Spleen (tissue), 11 donors: ENCODE results near the gene ABCC10. TPM values are rescaled to one million over a fixed set of nuclear protein-coding genes. Genes with fewer than 3 reads are reported as not detected.

ENCODE experiments used
- DNase-seq: peaks from one replicate; pipeline ENCODE4 v3.0.0-alpha.2; 2020
- H3K27ac ChIP-seq, 8 donors: fragments of 200-600 bp; sonication (generic) in 7 of 8; 1 replicate in 4 of 8; 2 replicates in 4 of 8; pipeline versions ENCODE4 v1.5.0 to v1.8.0; 2016 to 2021; ENCODE audit warnings: inconsistent platforms in 4 of 8, mild to moderate bottlenecking in 4 of 8, moderate library complexity in 1 of 8
- H3K27me3 ChIP-seq, 7 donors: fragments of 200-600 bp; sonication (generic) in 6 of 7; replicated peaks in 1 of 7; 1 replicate in 4 of 7; 2 replicates in 3 of 7; pipeline versions ENCODE4 v1.5.0 to v1.8.0; 2016 to 2021; ENCODE audit warnings: inconsistent platforms in 3 of 7, mild to moderate bottlenecking in 1 of 7
- H3K36me3 ChIP-seq, 6 donors: fragments of 200-600 bp; sonication (generic) in 5 of 6; 1 replicate in 4 of 6; 2 replicates in 2 of 6; pipeline versions ENCODE4 v1.5.0 to v1.8.0; 2016 to 2021; ENCODE audit warnings: inconsistent platforms in 2 of 6
- H3K4me1 ChIP-seq, 6 donors: fragments of 200-600 bp; sonication (generic) in 5 of 6; 1 replicate in 3 of 6; 2 replicates in 3 of 6; pipeline versions ENCODE4 v1.5.0 to v1.8.0; 2016 to 2021; ENCODE audit warnings: inconsistent platforms in 3 of 6
- H3K4me3 ChIP-seq, 8 donors: fragments of 200-600 bp; sonication (generic) in 7 of 8; 1 replicate in 4 of 8; 2 replicates in 4 of 8; pipeline versions ENCODE4 v1.5.0 to v1.8.0; 2016 to 2021; ENCODE audit warnings: inconsistent platforms in 4 of 8, mild to moderate bottlenecking in 4 of 8, moderate library complexity in 2 of 8
- H3K9me3 ChIP-seq, 8 donors: fragments of 200-600 bp; sonication (generic) in 7 of 8; 1 replicate in 4 of 8; 2 replicates in 4 of 8; pipeline versions ENCODE4 v1.5.0 to v1.8.0; 2016 to 2021; ENCODE audit warnings: inconsistent platforms in 4 of 8
- CTCF ChIP-seq, 11 experiments: fragments of 200-600 bp in 7 of 11; fragments of 450-650 bp in 4 of 11; sonication (generic) in 4 of 11; IDR thresholded peaks in 8 of 11; conservative IDR thresholded peaks in 3 of 11; 1 replicate in 7 of 11; 2 replicates in 4 of 11; pipeline versions ENCODE4 v1.4.0 to v1.8.0; 2016 to 2021; ENCODE audit warnings: antibody characterized with exemption in 11 of 11, inconsistent platforms in 4 of 11, mild to moderate bottlenecking in 1 of 11
- POLR2A ChIP-seq, 3 donors: fragments of 450-650 bp; IDR thresholded peaks; one replicate each; pipeline ENCODE4 v1.5.1; 2017; ENCODE audit warnings: antibody characterized with exemption in 3 of 3, mild to moderate bottlenecking in 1 of 3
- POLR2AphosphoS5 ChIP-seq, 3 donors: sonication (generic); formaldehyde crosslinking; IDR thresholded peaks; one replicate each; pipeline ENCODE4 v1.5.1; 2017; ENCODE audit warnings: antibody characterized with exemption in 3 of 3
- WGBS, 5 donors: extraction: QIAGEN DNeasy Blood & Tissue Kit in 3 of 5; methylation state at CpG; one replicate each; pipeline versions ENCODE4 v1.1.5 to v1.1.7; 2013 to 2018; 5-methylcytosine and 5-hydroxymethylcytosine counted together
- intact Hi-C: fragments of 100-400 bp; cut with DNase I; formaldehyde crosslinking; loops from one replicate; pipeline ENCODE4 v1.15.0; 2023; ENCODE audit warnings: low total_unique reads
- polyA plus RNA-seq, 3 donors: library from polyadenylated mRNA; stranded (reverse); fragments of 200-250 nt; gene quantifications; one replicate each; pipeline ENCODE4 v1.2.1, GENCODE V29; 2013
- total RNA-seq, 7 donors: library from RNA; depleted of rRNA in 3 of 7; stranded (reverse); fragments of >200 nt in 3 of 7; fragmentation: NEBNext Ultra II Directional in 4 of 7; extraction: Animal tissue kit (Norgen Biotek cat#: 25700) in 4 of 7; gene quantifications; one replicate each; pipeline versions ENCODE4 v1.1.0 to v1.2.1, GENCODE V29; 2016 to 2021
- donor health status: healthy with polysubstance abuse.
- donor health status: DM: no; HTN: no; CAD: no; lungs with moderate emphysema.
- donor health status: DM: no; HTN: no; CAD: no.
- donor health status: Bipolar disorder and iron deficiency.
- donor health status: healthy.
- donor health status: DM: no; HTN: no; CAD: no.
- donor health status: DM: yes; HTN: yes; CAD: no.

The ABCC10 gene
- total and polyA plus RNA-seq, 10 donors: 13.1 to 52.6 (median 31.6) TPM

- peaks cover 3 to 35% (median 20%) of the 10 kb centered on the region in 6 donors for H3K4me1 ChIP-seq
- peaks cover 0 to 31% (median 0%) of the 10 kb centered on the region in 7 donors for H3K27me3 ChIP-seq
- intact Hi-C loops: no loop called here
- no peak overlapping the region for H3K27ac ChIP-seq
- no peaks in the 10 kb centered on the region for H3K36me3 ChIP-seq
- TF ChIP-seq POLR2A (IDR thresholded peaks at IDR 0.05): no peak
- TF ChIP-seq POLR2AphosphoS5 (IDR thresholded peaks at IDR 0.05): no peak
- TF ChIP-seq CTCF (IDR thresholded peaks at IDR 0.05 in 8 of 11, conservative IDR thresholded peaks at IDR 0.05 in 3 of 11): no peak
- 53 to 68% (median 66%) methylated on average over 4 of the region's 4 CpGs for WGBS, 5 donors
- no peaks in the 10 kb centered on the region for H3K9me3 ChIP-seq
- DNase-seq: no peak
- no peak overlapping the region for H3K4me3 ChIP-seq
Measured at GRCh38 chr6:43395776-43396175, 31.6 kb upstream of the ABCC10 start.

GRCh38 chr6:43396408-43397149 lies 30.8 kb upstream of the ABCC10 start:
- no peak overlapping the region for H3K4me3 ChIP-seq
- no peak for TF ChIP-seq POLR2A (IDR thresholded peaks at IDR 0.05)
- no peak for TF ChIP-seq CTCF (IDR thresholded peaks at IDR 0.05 in 8 of 11, conservative IDR thresholded peaks at IDR 0.05 in 3 of 11)
- no peak for TF ChIP-seq POLR2AphosphoS5 (IDR thresholded peaks at IDR 0.05)
- no peaks in the 10 kb centered on the region for H3K36me3 ChIP-seq
- intact Hi-C loops: no loop called here
- H3K9me3 ChIP-seq: no peaks in the 10 kb centered on the region
- H3K27me3 ChIP-seq: peaks cover 0 to 23% (median 0%) of the 10 kb centered on the region in 7 donors
- DNase-seq: no peak
- H3K4me1 ChIP-seq: peaks cover 0 to 27% (median 12%) of the 10 kb centered on the region in 6 donors
- H3K27ac ChIP-seq: no peak overlapping the region
- 90 to 93% (median 90%) methylated on average over 6 of the region's 6 CpGs for WGBS, 5 donors

- no peak for DNase-seq
- Histone ChIP-seq H3K27ac (no peak overlapping the region), H3K27me3 (peaks cover 0 to 7% (median 0%) of the 10 kb centered on the region in 7 donors), H3K9me3 (no peaks in the 10 kb centered on the region), H3K4me3 (no peak overlapping the region), H3K4me1 (peaks cover 0 to 6% (median 0%) of the 10 kb centered on the region in 6 donors), H3K36me3 (no peaks in the 10 kb centered on the region)
- TF ChIP-seq POLR2AphosphoS5 (IDR thresholded peaks at IDR 0.05) (no peak), CTCF (IDR thresholded peaks at IDR 0.05 in 8 of 11, conservative IDR thresholded peaks at IDR 0.05 in 3 of 11) (no peak), POLR2A (IDR thresholded peaks at IDR 0.05) (no peak)
- WGBS, 5 donors: 62 to 85% (median 73%) methylated on average over 3 of the region's 3 CpGs
- intact Hi-C loops: no loop called here
Measured at GRCh38 chr6:43399932-43400487, 27.3 kb upstream of the ABCC10 start.

- DNase-seq: no peak
- no peak overlapping the region for H3K27ac ChIP-seq
- H3K27me3 ChIP-seq: peaks cover 0 to 7% (median 0%) of the 10 kb centered on the region in 7 donors
- peaks cover 0 to 6% (median 0%) of the 10 kb centered on the region in 6 donors for H3K4me1 ChIP-seq
- intact Hi-C loops: no loop called here
- WGBS, 5 donors: 79 to 95% (median 88%) methylated on average over 3 of the region's 3 CpGs
- no peaks in the 10 kb centered on the region for H3K36me3 ChIP-seq
- TF ChIP-seq CTCF (IDR thresholded peaks at IDR 0.05 in 8 of 11, conservative IDR thresholded peaks at IDR 0.05 in 3 of 11): no peak
- no peak for TF ChIP-seq POLR2A (IDR thresholded peaks at IDR 0.05)
- H3K9me3 ChIP-seq: no peaks in the 10 kb centered on the region
- no peak overlapping the region for H3K4me3 ChIP-seq
Measured at GRCh38 chr6:43401730-43402129, 25.6 kb upstream of the ABCC10 start.
